HG03103 (cell line): ENCODE data around the gene SHCBP1L.

Experiments
- ATAC-seq: cut with Tn5 transposase; IDR thresholded peaks from one replicate; pipeline ENCODE4 v1.9.1; 2021; ENCODE audit warnings: low read depth; ENCODE audit not compliant: unreplicated experiment

Gene SHCBP1L

GRCh38 chr1:182897696-182898095 lies 55.3 kb downstream of the SHCBP1L start:
- ATAC-seq: no peak

GRCh38 chr1:182890927-182891610 lies 61.9 kb downstream of the SHCBP1L start:
- no peak for ATAC-seq

- ATAC-seq: no peak
These were observed 63.0 kb downstream of the SHCBP1L start for GRCh38 chr1:182889997-182890396.

- ATAC-seq: no peak
These were observed 64.0 kb downstream of the SHCBP1L start for GRCh38 chr1:182888736-182889531.

GRCh38 chr1:182886985-182887384 lies 66.0 kb downstream of the SHCBP1L start:
- no peak for ATAC-seq

GRCh38 chr1:182885591-182885990 lies 67.4 kb downstream of the SHCBP1L start:
- no peak for ATAC-seq

GRCh38 chr1:182884872-182885271 lies 68.1 kb downstream of the SHCBP1L start:
- ATAC-seq: no peak

GRCh38 chr1:182877842-182878241 lies 75.1 kb downstream of the SHCBP1L start:
- no peak for ATAC-seq

- no peak for ATAC-seq
These were observed 75.6 kb downstream of the SHCBP1L start for GRCh38 chr1:182877331-182877730.

GRCh38 chr1:182875889-182876288 lies 77.1 kb downstream of the SHCBP1L start:
- ATAC-seq: no peak

GRCh38 chr1:182872881-182873280 lies 80.1 kb downstream of the SHCBP1L start:
- no peak for ATAC-seq

- ATAC-seq: no peak
These were observed 83.7 kb downstream of the SHCBP1L start for GRCh38 chr1:182869241-182869666.

- ATAC-seq: no peak
These were observed 85.1 kb downstream of the SHCBP1L start for GRCh38 chr1:182867861-182868260.

- ATAC-seq: no peak
These were observed 89.0 kb downstream of the SHCBP1L start for GRCh38 chr1:182863940-182864339.

- ATAC-seq: no peak
These were observed 90.1 kb downstream of the SHCBP1L start for GRCh38 chr1:182862827-182863226.

GRCh38 chr1:182861994-182862393 lies 91.0 kb downstream of the SHCBP1L start:
- ATAC-seq: no peak

- no peak for ATAC-seq
These were observed 92.3 kb downstream of the SHCBP1L start for GRCh38 chr1:182860658-182861057.

- no peak for ATAC-seq
These were observed 95.8 kb downstream of the SHCBP1L start for GRCh38 chr1:182857212-182857611.

- ATAC-seq: no peak
These were observed 97.1 kb downstream of the SHCBP1L start for GRCh38 chr1:182855911-182856310.

GRCh38 chr1:182851825-182852224 lies 101.1 kb downstream of the SHCBP1L start:
- no peak for ATAC-seq

- no peak for ATAC-seq
These were observed 102.6 kb downstream of the SHCBP1L start for GRCh38 chr1:182850319-182850718.
